ENCODE data around the gene GPR32.
"Not testable (repeated sequence)": the region's sequence is repeated elsewhere in the genome, so short reads cannot be mapped to it uniquely, and the experiment has no call there.

GPR32 gene

GRCh38 chr19:50749490-50749889 lies 20.8 kb upstream of the GPR32 start:
- no peak for TF ChIP-seq CTCF (IDR thresholded peaks at IDR 0.05; ENCODE audit: borderline replicate concordance, control extremely low read depth, extremely low read depth, insufficient read depth, missing control alignments)

GRCh38 chr19:50750010-50750409 lies 20.3 kb upstream of the GPR32 start:
- TF ChIP-seq CTCF (IDR thresholded peaks at IDR 0.05; ENCODE audit: borderline replicate concordance, control extremely low read depth, extremely low read depth, insufficient read depth, missing control alignments), result no peak
- in situ Hi-C loops (cut with MboI; ENCODE audit: low sequenced_read_pairs, unreplicated experiment), result no loop called here
- no peak for DNase-seq (ENCODE audit: low spot score)

More at GRCh38 chr19:50749490-50749889, 20.8 kb upstream of the GPR32 start:
- in situ Hi-C loops (cut with MboI; ENCODE audit: low sequenced_read_pairs, unreplicated experiment), result no loop called here
- no peak for DNase-seq (ENCODE audit: low spot score)

- no peak for DNase-seq (ENCODE audit: low spot score)
- no peak for TF ChIP-seq CTCF (IDR thresholded peaks at IDR 0.05; ENCODE audit: borderline replicate concordance, control extremely low read depth, extremely low read depth, insufficient read depth, missing control alignments)
- in situ Hi-C loops (cut with MboI; ENCODE audit: low sequenced_read_pairs, unreplicated experiment), result no loop called here
These were observed 16.4 kb upstream of the GPR32 start for GRCh38 chr19:50753879-50754278.

- in situ Hi-C loops (cut with MboI; ENCODE audit: low sequenced_read_pairs, unreplicated experiment); DNase-seq (ENCODE audit: low spot score): not testable (repeated sequence)
These were observed 14.0 kb upstream of the GPR32 start for GRCh38 chr19:50756244-50756643.

- in situ Hi-C loops (cut with MboI; ENCODE audit: low sequenced_read_pairs, unreplicated experiment), result not testable (repeated sequence)
These were observed 12.6 kb upstream of the GPR32 start for GRCh38 chr19:50757624-50758023.

GRCh38 chr19:50759076-50759475 lies 11.2 kb upstream of the GPR32 start:
- DNase-seq (ENCODE audit: low spot score); in situ Hi-C loops (cut with MboI; ENCODE audit: low sequenced_read_pairs, unreplicated experiment): not testable (repeated sequence)

More at GRCh38 chr19:50757624-50758023, 12.6 kb upstream of the GPR32 start:
- DNase-seq (ENCODE audit: low spot score), result not testable (repeated sequence)

GRCh38 chr19:50759886-50760285 lies 10.4 kb upstream of the GPR32 start:
- peak; percentile 50 for DNase-seq (ENCODE audit: low spot score)
- in situ Hi-C loops (cut with MboI; ENCODE audit: low sequenced_read_pairs, unreplicated experiment), result no loop called here
- TF ChIP-seq CTCF (IDR thresholded peaks at IDR 0.05; ENCODE audit: borderline replicate concordance, control extremely low read depth, extremely low read depth, insufficient read depth, missing control alignments), result no peak

GRCh38 chr19:50761501-50761900 lies 8.8 kb upstream of the GPR32 start:
- in situ Hi-C loops (cut with MboI; ENCODE audit: low sequenced_read_pairs, unreplicated experiment), result not testable (repeated sequence)

GRCh38 chr19:50763521-50763920 lies 6.7 kb upstream of the GPR32 start:
- DNase-seq (ENCODE audit: low spot score); in situ Hi-C loops (cut with MboI; ENCODE audit: low sequenced_read_pairs, unreplicated experiment): not testable (repeated sequence)

More at GRCh38 chr19:50761501-50761900, 8.8 kb upstream of the GPR32 start:
- not testable (repeated sequence) for DNase-seq (ENCODE audit: low spot score)

- in situ Hi-C loops (cut with MboI; ENCODE audit: low sequenced_read_pairs, unreplicated experiment), result no loop called here
- TF ChIP-seq CTCF (IDR thresholded peaks at IDR 0.05; ENCODE audit: borderline replicate concordance, control extremely low read depth, extremely low read depth, insufficient read depth, missing control alignments), result no peak
- no peak for DNase-seq (ENCODE audit: low spot score)
These were observed 5.9 kb upstream of the GPR32 start for GRCh38 chr19:50764409-50764808.

- DNase-seq (ENCODE audit: low spot score); in situ Hi-C loops (cut with MboI; ENCODE audit: low sequenced_read_pairs, unreplicated experiment): not testable (repeated sequence)
These were observed 3.5 kb upstream of the GPR32 start for GRCh38 chr19:50766746-50767145.

GRCh38 chr19:50767263-50767662 lies 3.0 kb upstream of the GPR32 start:
- DNase-seq (ENCODE audit: low spot score); in situ Hi-C loops (cut with MboI; ENCODE audit: low sequenced_read_pairs, unreplicated experiment): not testable (repeated sequence)
